Activated gamma-delta T cell (primary cell): ENCODE data around the gene HSPA9.

Experiments used
- DNase-seq: peaks from one replicate; lab custom pipeline; 2025; lab: John Stamatoyannopoulos, UW

Gene HSPA9

GRCh38 chr5:138595180-138595795, 20.1 kb upstream of the HSPA9 start:
- DNase-seq = no peak

DNA sequence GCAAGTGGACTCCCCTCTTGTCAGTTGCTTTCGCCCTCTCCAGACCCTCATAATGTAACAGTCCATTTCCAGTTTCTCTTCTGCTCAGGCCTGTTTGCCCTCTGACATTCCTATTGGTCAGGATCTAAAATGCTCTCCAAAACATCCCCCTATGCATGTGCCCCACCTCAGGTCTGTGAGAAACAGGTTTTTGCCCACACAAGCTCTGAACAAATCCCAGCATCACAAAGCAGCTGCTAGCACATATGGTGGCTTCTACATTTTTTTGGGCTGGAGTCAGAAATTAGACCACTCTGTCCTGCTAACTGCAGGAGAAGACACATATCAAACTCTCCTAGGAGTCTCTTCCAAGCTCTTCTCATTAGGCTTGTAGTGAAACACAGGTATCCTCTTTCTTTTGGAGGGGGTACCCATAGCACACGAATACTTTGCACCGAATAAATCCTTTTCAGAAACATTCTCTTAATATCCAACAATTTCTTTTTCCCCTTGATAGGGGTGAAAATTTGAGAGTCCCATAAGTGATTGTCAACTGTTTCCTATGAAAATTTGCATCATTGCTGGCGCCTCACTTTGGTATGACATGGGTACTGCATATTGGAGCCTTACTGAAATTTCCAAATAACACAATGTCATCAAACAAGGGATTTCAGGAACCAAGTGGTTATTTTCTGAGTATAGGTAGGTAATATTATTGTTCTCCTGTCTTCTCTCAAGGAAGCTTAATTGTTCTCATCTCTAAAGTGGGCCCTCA, 19.3 kb upstream of the HSPA9 start:
- DNase-seq = no peak

DNA sequence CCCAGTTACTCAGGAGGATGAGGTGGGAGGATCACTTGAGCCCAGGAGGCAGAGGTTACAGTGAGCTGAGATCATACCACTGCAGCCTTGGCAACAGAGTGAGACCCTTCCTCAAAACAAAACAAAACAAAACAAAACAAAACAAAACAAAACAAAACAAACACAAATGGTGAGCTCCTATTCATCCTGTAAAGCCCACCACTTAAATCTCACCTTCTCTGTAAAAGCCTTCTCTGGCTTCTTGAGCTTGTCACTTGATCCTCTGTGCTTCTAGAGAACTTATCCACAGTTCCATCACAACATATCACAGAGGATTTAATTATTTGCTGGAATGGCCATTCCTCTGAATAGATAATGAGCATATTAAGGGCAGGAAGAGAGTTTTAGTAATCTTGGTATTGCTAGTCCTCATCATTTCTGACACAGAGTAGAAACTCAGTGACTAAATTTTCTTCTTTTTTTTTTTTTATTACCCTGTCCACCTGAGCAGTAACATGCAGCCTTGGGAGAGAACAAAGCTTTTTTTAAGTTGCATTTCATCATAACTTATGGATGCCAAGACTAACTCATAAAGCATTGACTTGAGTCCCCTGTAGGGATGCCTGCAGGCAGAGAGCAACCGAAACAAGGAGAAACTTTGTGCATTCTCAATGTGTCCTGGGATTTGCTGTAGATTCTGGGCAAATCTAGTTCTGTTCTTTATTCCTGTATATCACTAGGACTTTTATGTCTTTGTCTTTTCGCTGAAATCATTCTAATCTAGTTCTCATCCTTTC, 13.0 kb upstream of the HSPA9 start:
- DNase-seq = no peak

- DNase-seq = no peak
These were observed 10.0 kb upstream of the HSPA9 start for GRCh38 chr5:138585157-138585556.

- DNase-seq = no peak
These were observed 8.9 kb upstream of the HSPA9 start for GRCh38 chr5:138583984-138584637.

- no peak for DNase-seq
These were observed 7.8 kb upstream of the HSPA9 start for GRCh38 chr5:138582959-138583358.

- no peak for DNase-seq
These were observed 5.6 kb upstream of the HSPA9 start for GRCh38 chr5:138580777-138581176.

GRCh38 chr5:138580001-138580400, 4.8 kb upstream of the HSPA9 start:
- no peak for DNase-seq

GRCh38 chr5:138579517-138579863, 4.3 kb upstream of the HSPA9 start:
- no peak for DNase-seq

GRCh38 chr5:138577452-138577851, 2.3 kb upstream of the HSPA9 start:
- DNase-seq = no peak

DNA sequence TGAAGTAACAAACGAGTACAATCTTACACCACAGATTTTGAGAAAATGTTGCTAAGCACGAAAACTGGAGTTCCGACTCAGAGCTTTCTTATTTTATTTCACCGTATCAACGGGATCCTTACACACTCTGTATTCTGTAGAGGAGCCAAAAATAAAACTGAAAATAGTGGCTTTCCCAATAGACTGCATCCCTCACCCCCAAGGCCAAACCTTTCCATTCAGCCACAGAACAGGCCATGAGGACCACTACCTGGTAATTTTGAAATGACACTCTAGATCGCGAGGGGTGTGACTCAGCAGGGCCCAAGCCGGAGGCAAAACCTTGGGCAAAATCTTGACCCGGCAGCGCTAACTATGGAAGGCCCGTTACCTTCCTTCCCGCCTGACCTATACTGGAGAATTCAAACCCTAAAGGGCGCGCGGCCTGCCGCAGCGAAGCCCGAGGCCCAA, 432 bp downstream of the HSPA9 start:
- DNase-seq = no peak

- DNase-seq = no peak
These were observed 1.1 kb downstream of the HSPA9 start for GRCh38 chr5:138573949-138574670.

GRCh38 chr5:138573223-138573622, 2.0 kb downstream of the HSPA9 start:
- DNase-seq = no peak

- DNase-seq = no peak
These were observed 4.3 kb downstream of the HSPA9 start for GRCh38 chr5:138570871-138571270.

- no peak for DNase-seq
These were observed 5.4 kb downstream of the HSPA9 start for GRCh38 chr5:138569782-138570181.

GRCh38 chr5:138568061-138568824, 7.0 kb downstream of the HSPA9 start:
- no peak for DNase-seq

- DNase-seq = no peak
These were observed 8.4 kb downstream of the HSPA9 start for GRCh38 chr5:138566792-138567191.

GRCh38 chr5:138565100-138565821, 9.9 kb downstream of the HSPA9 start:
- DNase-seq = no peak

DNA sequence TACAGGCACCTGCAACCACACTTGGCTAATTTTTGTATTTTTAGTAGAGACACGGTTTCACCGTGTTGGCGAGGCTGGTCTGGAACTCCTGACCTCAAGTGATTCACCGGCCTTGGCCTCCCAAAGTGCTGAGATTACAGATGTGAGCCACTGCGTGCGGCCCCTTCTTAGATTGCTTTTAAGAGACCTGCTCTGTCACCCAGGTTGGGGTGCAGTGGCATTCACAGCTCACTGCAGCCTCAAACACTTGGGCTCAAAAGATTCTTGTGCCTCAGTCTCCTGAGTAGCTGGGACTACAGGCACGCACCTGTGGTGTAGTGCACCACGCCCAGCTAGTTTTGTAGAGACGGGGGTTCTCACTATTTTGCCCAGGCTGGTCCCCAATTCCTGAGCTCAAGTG, 11.0 kb downstream of the HSPA9 start:
- DNase-seq = no peak
